Measurements from ENCODE around the gene KIF11.

KIF11 gene

DNA sequence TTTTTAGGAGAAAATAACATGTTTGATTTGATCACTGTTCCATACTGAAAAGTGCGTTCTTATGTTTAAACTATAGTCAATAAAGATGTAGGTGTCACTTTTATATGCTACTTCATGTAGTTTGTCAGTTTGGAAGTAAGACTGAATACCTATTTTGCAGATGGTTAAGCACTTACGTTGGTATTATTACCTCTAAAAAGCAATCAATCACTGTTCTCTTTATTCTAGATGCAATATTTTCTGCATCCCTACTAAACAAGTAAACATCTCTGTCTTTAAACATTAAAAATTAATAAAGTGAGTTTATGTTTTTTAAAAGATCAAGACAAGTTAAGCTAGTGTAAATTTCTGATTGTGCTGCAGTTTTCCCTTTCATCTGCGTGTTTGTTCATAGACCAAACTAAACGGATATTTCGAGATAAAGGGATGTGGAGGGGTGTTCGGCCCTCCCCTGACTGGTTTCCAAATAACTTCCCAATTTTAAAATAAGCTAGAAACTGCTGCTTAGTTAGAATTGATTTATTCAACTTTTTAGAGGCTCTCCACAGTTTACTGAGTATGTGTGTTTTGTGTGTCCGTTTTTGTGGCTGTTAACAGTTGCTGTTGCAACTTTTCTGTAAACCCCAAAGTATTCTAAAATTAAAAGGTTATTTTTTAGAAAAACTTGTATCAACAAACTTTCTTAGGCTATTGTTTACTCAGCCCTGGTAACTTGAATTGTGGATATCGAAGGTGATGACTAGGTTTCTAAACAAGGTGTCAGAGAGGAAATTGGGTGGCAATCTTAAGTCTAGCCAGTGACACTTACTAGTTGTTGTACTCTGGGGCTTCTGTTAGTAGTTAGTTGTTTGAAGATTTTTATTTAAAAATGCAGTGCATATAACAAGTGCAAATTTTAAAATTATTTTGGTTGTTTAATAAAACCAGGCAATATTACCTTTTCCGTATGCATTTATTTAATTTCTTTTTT lies 974 bp downstream of the KIF11 start:
- Histone ChIP-seq H3K9ac (ENCODE audit: low read length) (peak overlapping the region; percentile 92), H3K4me3 (ENCODE audit: low read length) (peak overlapping the region; percentile 92), H3K27me3 (replicated peaks; ENCODE audit: insufficient read depth, low read length) (no peaks in the 10 kb centered on the region), H3K9me3 (replicated peaks; ENCODE audit: insufficient read depth, low read length) (no peaks in the 10 kb centered on the region), H3K36me3 (replicated peaks; ENCODE audit: insufficient read depth, low read length) (no peaks in the 10 kb centered on the region), H3K9me2 (replicated peaks; ENCODE audit: insufficient read depth, low read length) (no peaks in the 10 kb centered on the region), H3K79me2 (ENCODE audit: low read length) (peaks cover 60% of the 10 kb centered on the region), H3K4me1 (ENCODE audit: low read length) (peaks cover 21% of the 10 kb centered on the region), H3F3A (ENCODE audit: insufficient read depth, low read length) (peaks cover 29% of the 10 kb centered on the region), H3K4me2 (ENCODE audit: low read depth, low read length) (peak overlapping the region; percentile 99), H4K20me1 (ENCODE audit: insufficient read depth, low read length) (peaks cover 2% of the 10 kb centered on the region; the same call in 1 of the 2 replicates), H3K27ac (ENCODE audit: low read length) (peak overlapping the region; percentile 91), H2AFZ (ENCODE audit: low read length) (peak overlapping the region; percentile 76)
- DNase-seq, result peak; percentile 29
- TF ChIP-seq EZH2phosphoT487 (IDR thresholded peaks at IDR 0.05; ENCODE audit: low read length) (no peak), EZH2 (optimal IDR thresholded peaks at IDR 0.05; ENCODE audit: low read depth, low read length) (no peak)
- TF ChIP-seq, protein P1, sequence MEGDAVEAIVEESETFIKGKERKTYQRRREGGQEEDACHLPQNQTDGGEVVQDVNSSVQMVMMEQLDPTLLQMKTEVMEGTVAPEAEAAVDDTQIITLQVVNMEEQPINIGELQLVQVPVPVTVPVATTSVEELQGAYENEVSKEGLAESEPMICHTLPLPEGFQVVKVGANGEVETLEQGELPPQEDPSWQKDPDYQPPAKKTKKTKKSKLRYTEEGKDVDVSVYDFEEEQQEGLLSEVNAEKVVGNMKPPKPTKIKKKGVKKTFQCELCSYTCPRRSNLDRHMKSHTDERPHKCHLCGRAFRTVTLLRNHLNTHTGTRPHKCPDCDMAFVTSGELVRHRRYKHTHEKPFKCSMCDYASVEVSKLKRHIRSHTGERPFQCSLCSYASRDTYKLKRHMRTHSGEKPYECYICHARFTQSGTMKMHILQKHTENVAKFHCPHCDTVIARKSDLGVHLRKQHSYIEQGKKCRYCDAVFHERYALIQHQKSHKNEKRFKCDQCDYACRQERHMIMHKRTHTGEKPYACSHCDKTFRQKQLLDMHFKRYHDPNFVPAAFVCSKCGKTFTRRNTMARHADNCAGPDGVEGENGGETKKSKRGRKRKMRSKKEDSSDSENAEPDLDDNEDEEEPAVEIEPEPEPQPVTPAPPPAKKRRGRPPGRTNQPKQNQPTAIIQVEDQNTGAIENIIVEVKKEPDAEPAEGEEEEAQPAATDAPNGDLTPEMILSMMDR (IDR thresholded peaks at IDR 0.05; ENCODE audit: low read length), result no peak

DNA sequence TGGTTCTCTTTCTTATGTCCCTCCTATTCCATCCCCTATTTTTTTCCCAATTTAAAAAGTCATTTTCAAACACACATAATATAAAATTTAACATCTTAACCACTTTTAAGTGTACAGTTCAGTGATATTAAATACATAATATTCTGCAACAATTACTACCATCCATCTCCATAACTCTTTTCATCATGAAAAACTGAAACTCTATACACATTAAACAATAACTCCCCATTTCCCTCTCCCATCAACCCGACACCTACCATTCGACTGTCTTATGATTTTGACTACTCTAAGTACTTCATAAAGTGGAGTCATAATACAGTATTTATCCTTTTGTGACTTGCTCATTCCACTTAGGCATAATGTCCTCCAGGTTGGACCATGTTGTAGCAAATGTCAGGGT lies 2.6 kb downstream of the KIF11 start:
- H3K4me1 ChIP-seq (ENCODE audit: low read length), result peaks cover 16% of the 10 kb centered on the region
- H3K9me3 ChIP-seq (replicated peaks; ENCODE audit: insufficient read depth, low read length), result no peaks in the 10 kb centered on the region
- H3K9ac ChIP-seq (ENCODE audit: low read length), result peak overlapping the region; percentile 92; the same call in 1 of the 2 replicates
- H3K27me3 ChIP-seq (replicated peaks; ENCODE audit: insufficient read depth, low read length), result no peaks in the 10 kb centered on the region
- no peaks in the 10 kb centered on the region for H3K36me3 ChIP-seq (replicated peaks; ENCODE audit: insufficient read depth, low read length)
- no peak for DNase-seq
- H3K4me3 ChIP-seq (ENCODE audit: low read length), result peak overlapping the region; percentile 92
- no peaks in the 10 kb centered on the region for H3K9me2 ChIP-seq (replicated peaks; ENCODE audit: insufficient read depth, low read length)
- peak overlapping the region; percentile 99 for H3K4me2 ChIP-seq (ENCODE audit: low read depth, low read length)
- peaks cover 27% of the 10 kb centered on the region for H3F3A ChIP-seq (ENCODE audit: insufficient read depth, low read length)
- TF ChIP-seq EZH2phosphoT487 (IDR thresholded peaks at IDR 0.05; ENCODE audit: low read length), result no peak
- TF ChIP-seq, protein P1 (IDR thresholded peaks at IDR 0.05; ENCODE audit: low read length), result no peak
- TF ChIP-seq EZH2 (optimal IDR thresholded peaks at IDR 0.05; ENCODE audit: low read depth, low read length), result no peak
- H3K79me2 ChIP-seq (ENCODE audit: low read length), result peaks cover 75% of the 10 kb centered on the region
- H2AFZ ChIP-seq (ENCODE audit: low read length), result no peak overlapping the region
- H4K20me1 ChIP-seq (ENCODE audit: insufficient read depth, low read length), result peaks cover 2% of the 10 kb centered on the region; the same call in 1 of the 2 replicates
- no peak overlapping the region for H3K27ac ChIP-seq (ENCODE audit: low read length)

DNA sequence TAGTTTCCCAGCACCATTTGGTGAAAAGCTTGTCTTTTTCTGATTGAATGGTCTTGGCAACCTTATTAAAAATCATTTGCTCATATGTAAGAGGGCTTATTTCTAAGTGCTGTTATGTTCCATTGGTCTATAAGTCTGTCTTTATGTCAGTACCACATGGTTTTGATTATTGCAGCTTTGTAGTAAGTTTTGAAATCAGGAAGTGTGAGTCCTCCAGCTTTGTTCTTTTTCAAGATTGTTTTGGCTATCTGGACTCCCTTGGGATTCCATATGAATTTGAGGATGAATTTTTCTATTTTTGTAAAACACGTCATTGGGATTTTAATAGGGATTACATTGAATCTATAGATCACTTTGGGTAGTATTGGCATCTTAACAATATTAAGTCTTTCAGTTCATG lies 5.4 kb downstream of the KIF11 start:
- TF ChIP-seq EZH2 (optimal IDR thresholded peaks at IDR 0.05; ENCODE audit: low read depth, low read length) (no peak), EZH2phosphoT487 (IDR thresholded peaks at IDR 0.05; ENCODE audit: low read length) (no peak)
- TF ChIP-seq, protein P1 (IDR thresholded peaks at IDR 0.05; ENCODE audit: low read length), result no peak
- H3K79me2 ChIP-seq (ENCODE audit: low read length), result peaks cover 100% of the 10 kb centered on the region
- H4K20me1 ChIP-seq (ENCODE audit: insufficient read depth, low read length), result peaks cover 9% of the 10 kb centered on the region; the same call in 1 of the 2 replicates
- H2AFZ ChIP-seq (ENCODE audit: low read length), result no peak overlapping the region
- H3K9ac ChIP-seq (ENCODE audit: low read length), result no peak overlapping the region
- no peak overlapping the region for H3K27ac ChIP-seq (ENCODE audit: low read length)
- H3K9me3 ChIP-seq (replicated peaks; ENCODE audit: insufficient read depth, low read length), result no peaks in the 10 kb centered on the region
- no peak overlapping the region for H3K4me3 ChIP-seq (ENCODE audit: low read length)
- H3K36me3 ChIP-seq (replicated peaks; ENCODE audit: insufficient read depth, low read length), result no peaks in the 10 kb centered on the region
- H3K27me3 ChIP-seq (replicated peaks; ENCODE audit: insufficient read depth, low read length), result no peaks in the 10 kb centered on the region
- peaks cover 3% of the 10 kb centered on the region for H3F3A ChIP-seq (ENCODE audit: insufficient read depth, low read length)
- H3K4me2 ChIP-seq (ENCODE audit: low read depth, low read length), result no peak overlapping the region
- no peaks in the 10 kb centered on the region for H3K9me2 ChIP-seq (replicated peaks; ENCODE audit: insufficient read depth, low read length)
- no peak for DNase-seq
- H3K4me1 ChIP-seq (ENCODE audit: low read length), result peaks cover 12% of the 10 kb centered on the region
